CD14-positive monocyte (primary cell): ENCODE results near the gene AFF3. TPM values are rescaled to one million over a fixed set of nuclear protein-coding genes. Genes with fewer than 3 reads are reported as not detected.

Experiments used
- DNase-seq, 3 donors: peaks; one replicate each; pipeline ENCODE4 v3.0.0-alpha.2; 2011 to 2022
- H2AFZ ChIP-seq: 2 replicates; pipeline ENCODE4 v1.6.0; 2012; ENCODE audit warnings: mild to moderate bottlenecking, low read depth, low read length, inconsistent platforms; ENCODE audit not compliant: insufficient read depth, poor library complexity, severe bottlenecking
- H3K27ac ChIP-seq, 2 donors: 1 replicate in 1 of 2; 2 replicates in 1 of 2; pipeline ENCODE4 v1.5.1; 2012 to 2013; ENCODE audit warnings: low read length in 2 of 2, control low read depth in 1 of 2, inconsistent platforms in 1 of 2, low read depth in 1 of 2, mild to moderate bottlenecking in 1 of 2
- H3K27me3 ChIP-seq, 2 donors: one replicate each; pipeline versions ENCODE4 v1.6.0 to v1.6.1; 2011 to 2013; ENCODE audit warnings: low read length in 2 of 2; ENCODE audit not compliant: control insufficient read depth in 2 of 2, insufficient read depth in 2 of 2
- H3K36me3 ChIP-seq, 2 donors: replicated peaks in 1 of 2; 1 replicate in 1 of 2; 2 replicates in 1 of 2; pipeline versions ENCODE4 v1.5.1 to v1.6.1; 2012 to 2013; ENCODE audit warnings: low read length in 2 of 2, control low read depth in 1 of 2, inconsistent platforms in 1 of 2, mild to moderate bottlenecking in 1 of 2; ENCODE audit not compliant: insufficient read depth in 2 of 2, control insufficient read depth in 1 of 2
- H3K4me1 ChIP-seq, 2 donors: 1 replicate in 1 of 2; 2 replicates in 1 of 2; pipeline versions ENCODE4 v1.5.1 to v1.6.1; 2012 to 2013; ENCODE audit warnings: low read length in 2 of 2, control low read depth in 1 of 2, inconsistent platforms in 1 of 2, mild to moderate bottlenecking in 1 of 2, moderate library complexity in 1 of 2; ENCODE audit not compliant: insufficient read depth in 2 of 2, control insufficient read depth in 1 of 2
- H3K4me2 ChIP-seq: replicated peaks from 2 replicates; pipeline ENCODE3; 2012; ENCODE audit warnings: low read length, moderate library complexity, mild to moderate bottlenecking; ENCODE audit not compliant: poor library complexity, severe bottlenecking; ENCODE audit errors: extremely low read depth
- H3K4me3 ChIP-seq, 3 experiments: fragments of 200-600 bp in 1 of 3; sonication (generic) in 1 of 3; replicated peaks in 1 of 3; 1 replicate in 2 of 3; 2 replicates in 1 of 3; pipeline ENCODE4 v1.5.1; 2011 to 2013; ENCODE audit warnings: low read length in 3 of 3, mild to moderate bottlenecking in 3 of 3, control low read depth in 2 of 3, low read depth in 2 of 3, inconsistent platforms in 1 of 3, moderate library complexity in 1 of 3
- H3K79me2 ChIP-seq: 2 replicates; pipeline ENCODE4 v1.6.0; 2012; ENCODE audit warnings: mild to moderate bottlenecking, control low read depth, inconsistent platforms, low read length, moderate library complexity; ENCODE audit not compliant: insufficient read depth
- H3K9ac ChIP-seq: 2 replicates; pipeline ENCODE4 v1.6.0; 2017; ENCODE audit warnings: low read length, mild to moderate bottlenecking; ENCODE audit not compliant: insufficient read depth, poor library complexity, severe bottlenecking
- H3K9me3 ChIP-seq, 2 donors: replicated peaks in 1 of 2; 1 replicate in 1 of 2; 2 replicates in 1 of 2; pipeline versions ENCODE4 v1.5.1 to v1.6.1; 2012 to 2013; ENCODE audit warnings: low read length in 2 of 2, control low read depth in 1 of 2; ENCODE audit not compliant: control insufficient read depth in 1 of 2, insufficient read depth in 1 of 2
- H4K20me1 ChIP-seq: 2 replicates; pipeline ENCODE4 v1.6.0; 2012; ENCODE audit warnings: mild to moderate bottlenecking, low read length, control low read depth, moderate library complexity; ENCODE audit not compliant: insufficient read depth
- H3K27ac Mint-ChIP-seq, 7 donors: one replicate each; pipeline ENCODE4 v1.8.0; 2020; ENCODE audit warnings: mild to moderate bottlenecking in 7 of 7, mixed read lengths in 7 of 7, moderate library complexity in 6 of 7, inconsistent platforms in 2 of 7
- H3K27me3 Mint-ChIP-seq, 3 donors: one replicate each; pipeline ENCODE4 v1.8.0; 2021 to 2022; ENCODE audit warnings: low read depth in 3 of 3, mild to moderate bottlenecking in 3 of 3, mixed read lengths in 3 of 3, moderate library complexity in 3 of 3, inconsistent platforms in 1 of 3
- H3K36me3 Mint-ChIP-seq, 2 donors: one replicate each; pipeline ENCODE4 v1.8.0; 2020; ENCODE audit warnings: mixed read lengths in 2 of 2, inconsistent platforms in 1 of 2, mild to moderate bottlenecking in 1 of 2
- H3K4me1 Mint-ChIP-seq: one replicate; pipeline ENCODE4 v1.8.0; 2020; ENCODE audit warnings: mild to moderate bottlenecking, mixed read lengths
- H3K4me3 Mint-ChIP-seq, 2 donors: one replicate each; pipeline ENCODE4 v1.8.0; 2020; ENCODE audit warnings: mild to moderate bottlenecking in 2 of 2, mixed read lengths in 2 of 2, moderate library complexity in 1 of 2
- H3K9me3 Mint-ChIP-seq, 7 donors: one replicate each; pipeline ENCODE4 v1.8.0; 2020 to 2022; ENCODE audit warnings: mixed read lengths in 7 of 7, mild to moderate bottlenecking in 6 of 7, moderate library complexity in 6 of 7, inconsistent platforms in 2 of 7
- WGBS: methylation state at CpG from one replicate; pipeline ENCODE4 v1.1.5; 2013; ENCODE audit warnings: missing lambda C conversion rate; ENCODE audit not compliant: insufficient coverage; 5-methylcytosine and 5-hydroxymethylcytosine counted together
- intact Hi-C, 2 donors: fragments of 100-400 bp; cut with micrococcal nuclease; formaldehyde crosslinking; loops; one replicate each; pipeline versions ENCODE4 v1.15.0 to v1.15.1; 2023
- polyA plus RNA-seq, 3 donors: library from polyadenylated mRNA; depleted of rRNA in 1 of 3; unstranded in 2 of 3; stranded (reverse) in 1 of 3; fragments of 300-500 nt in 2 of 3; fragments of >200 nt in 1 of 3; fragmentation: Illumina TruSeq in 2 of 3; gene quantifications; 1 replicate in 2 of 3; 2 replicates in 1 of 3; pipeline ENCODE4 v1.2.3, GENCODE V29; 2012 to 2021
- TF ChIP-seq, protein P1 (sequence below): fragments of 200-600 bp; IDR thresholded peaks from one replicate; pipeline ENCODE4 v1.8.0; 2022; ENCODE audit warnings: antibody characterized with exemption, mild to moderate bottlenecking

Gene AFF3
- polyA plus RNA-seq, 3 donors = 0.17 to 4.1 (median 0.49) TPM

DNA sequence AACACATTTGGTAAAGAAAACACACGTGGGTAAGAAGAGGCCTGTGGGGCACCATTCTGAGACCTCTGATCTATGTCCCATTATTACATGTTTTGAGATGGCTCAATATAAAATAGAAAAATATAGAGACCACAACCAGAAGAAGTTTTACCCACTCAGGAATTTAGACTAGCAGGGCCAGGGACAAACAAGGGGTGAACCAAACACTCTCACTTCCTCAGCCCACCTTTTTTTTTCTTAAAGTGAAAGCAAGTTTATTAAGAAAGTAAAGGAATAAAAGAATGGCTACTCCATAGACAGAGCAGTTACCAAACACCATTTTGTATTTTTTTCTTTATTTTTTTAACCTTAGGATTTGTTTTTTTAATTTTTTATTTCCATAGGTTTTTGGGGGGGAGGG, 533.5 kb downstream of the AFF3 start:
- peaks cover 8% of the 10 kb centered on the region for H3K4me1 Mint-ChIP-seq
- H3K4me3 Mint-ChIP-seq = no peak overlapping the region
- no CpG with 5 or more reads among the region's 1 CpG for WGBS
- Histone ChIP-seq H3K36me3 (no peaks in the 10 kb centered on the region), H3K27ac (no peak overlapping the region), H3K4me2 (no peak overlapping the region), H3K9me3 (no peaks in the 10 kb centered on the region), H3K79me2 (no peaks in the 10 kb centered on the region), H3K27me3 (no peaks in the 10 kb centered on the region), H2AFZ (no peak overlapping the region), H3K4me3 (no peak overlapping the region), H4K20me1 (no peaks in the 10 kb centered on the region), H3K4me1 (no peaks in the 10 kb centered on the region), H3K9ac (no peak overlapping the region)
- intact Hi-C loops = no loop called here
- peaks cover 0 to 3% (median 0%) of the 10 kb centered on the region in 7 donors for H3K9me3 Mint-ChIP-seq
- H3K27me3 Mint-ChIP-seq = peaks cover 0 to 3% (median 2%) of the 10 kb centered on the region in 3 donors
- no peak for DNase-seq
- no peak overlapping the region for H3K27ac Mint-ChIP-seq
- TF ChIP-seq, protein P1, sequence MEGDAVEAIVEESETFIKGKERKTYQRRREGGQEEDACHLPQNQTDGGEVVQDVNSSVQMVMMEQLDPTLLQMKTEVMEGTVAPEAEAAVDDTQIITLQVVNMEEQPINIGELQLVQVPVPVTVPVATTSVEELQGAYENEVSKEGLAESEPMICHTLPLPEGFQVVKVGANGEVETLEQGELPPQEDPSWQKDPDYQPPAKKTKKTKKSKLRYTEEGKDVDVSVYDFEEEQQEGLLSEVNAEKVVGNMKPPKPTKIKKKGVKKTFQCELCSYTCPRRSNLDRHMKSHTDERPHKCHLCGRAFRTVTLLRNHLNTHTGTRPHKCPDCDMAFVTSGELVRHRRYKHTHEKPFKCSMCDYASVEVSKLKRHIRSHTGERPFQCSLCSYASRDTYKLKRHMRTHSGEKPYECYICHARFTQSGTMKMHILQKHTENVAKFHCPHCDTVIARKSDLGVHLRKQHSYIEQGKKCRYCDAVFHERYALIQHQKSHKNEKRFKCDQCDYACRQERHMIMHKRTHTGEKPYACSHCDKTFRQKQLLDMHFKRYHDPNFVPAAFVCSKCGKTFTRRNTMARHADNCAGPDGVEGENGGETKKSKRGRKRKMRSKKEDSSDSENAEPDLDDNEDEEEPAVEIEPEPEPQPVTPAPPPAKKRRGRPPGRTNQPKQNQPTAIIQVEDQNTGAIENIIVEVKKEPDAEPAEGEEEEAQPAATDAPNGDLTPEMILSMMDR = no peak
- peaks cover 0 to 2% of the 10 kb centered on the region in 2 donors for H3K36me3 Mint-ChIP-seq

DNA sequence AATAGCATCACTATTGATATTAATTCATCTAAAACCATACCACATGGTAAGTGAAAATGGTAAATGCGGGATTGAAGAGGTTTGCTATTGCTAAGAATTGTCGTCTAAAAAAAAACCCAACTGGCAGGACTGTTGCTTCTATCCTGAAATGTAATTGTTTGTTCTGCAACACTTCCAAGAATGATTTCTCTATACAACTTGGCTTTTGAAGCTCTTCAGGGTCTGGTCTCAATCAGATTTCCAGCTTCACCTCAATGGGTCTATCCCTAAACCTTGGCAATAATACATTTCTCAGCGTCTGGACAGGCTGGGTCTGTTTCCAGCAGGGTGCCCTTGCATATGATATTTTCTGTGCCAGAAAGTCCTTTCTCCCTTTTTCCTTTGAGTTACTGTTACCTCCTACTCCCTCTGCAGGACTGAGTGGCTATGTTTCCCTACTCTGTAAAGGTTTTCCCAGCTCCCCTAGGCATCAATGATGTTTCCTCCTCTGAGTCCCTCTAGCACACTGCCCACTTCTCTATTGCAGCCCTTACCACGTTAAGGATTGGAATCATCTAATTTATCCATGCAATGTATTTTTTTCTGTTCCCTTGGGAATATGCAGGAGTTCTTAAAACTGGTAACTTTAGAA, 534.4 kb downstream of the AFF3 start:
- WGBS = 100% methylated on average over 1 of the region's 4 CpGs
- Mint-ChIP-seq H3K36me3 (peaks cover 0 to 2% of the 10 kb centered on the region in 2 donors), H3K27me3 (peaks cover 0 to 3% (median 2%) of the 10 kb centered on the region in 3 donors)

More for the DNA sequence above, 534.4 kb downstream of the AFF3 start:
- intact Hi-C loops = no loop called here
- H3K9me3 ChIP-seq = no peaks in the 10 kb centered on the region
- no peaks in the 10 kb centered on the region for H3K27me3 ChIP-seq
- no peaks in the 10 kb centered on the region for H3K4me1 ChIP-seq
- peaks cover 0 to 3% (median 0%) of the 10 kb centered on the region in 7 donors for H3K9me3 Mint-ChIP-seq
- no peaks in the 10 kb centered on the region for H3K36me3 ChIP-seq
- H3K27ac Mint-ChIP-seq = no peak overlapping the region
- H3K9ac ChIP-seq = no peak overlapping the region
- DNase-seq = no peak
- no peaks in the 10 kb centered on the region for H3K79me2 ChIP-seq
- H3K4me1 Mint-ChIP-seq = peaks cover 8% of the 10 kb centered on the region
- H3K4me2 ChIP-seq = no peak overlapping the region
- TF ChIP-seq, protein P1 = no peak
- no peak overlapping the region for H3K4me3 Mint-ChIP-seq
- H3K27ac ChIP-seq = no peak overlapping the region
- H4K20me1 ChIP-seq = no peaks in the 10 kb centered on the region
- no peak overlapping the region for H3K4me3 ChIP-seq
- H2AFZ ChIP-seq = no peak overlapping the region
